Activated gamma-delta T cell treated with Interleukin-2 at 50 U/mL for 16 hours (primary cell): ENCODE results near the gene GPC5.
"Not testable (repeated sequence)": the region's sequence is repeated elsewhere in the genome, so short reads cannot be mapped to it uniquely, and the experiment has no call there.

ENCODE experiments used
- DNase-seq: peaks from one replicate; pipeline ENCODE4 v3.0.0-alpha.2; 2020

Gene GPC5

GRCh38 chr13:91369441-91369831 is 29.0 kb upstream of the GPC5 start:
- no peak for DNase-seq

GRCh38 chr13:91370501-91370900 is 27.9 kb upstream of the GPC5 start:
- DNase-seq: no peak

GRCh38 chr13:91372911-91373310 is 25.5 kb upstream of the GPC5 start:
- DNase-seq: no peak

GRCh38 chr13:91375116-91375729 is 23.2 kb upstream of the GPC5 start:
- no peak for DNase-seq

- DNase-seq: no peak
Observed at GRCh38 chr13:91381371-91381770, 17.1 kb upstream of the GPC5 start.

GRCh38 chr13:91383836-91384235 is 14.6 kb upstream of the GPC5 start:
- DNase-seq: no peak

- no peak for DNase-seq
Observed at GRCh38 chr13:91384896-91385295, 13.5 kb upstream of the GPC5 start.

GRCh38 chr13:91389186-91389585 is 9.2 kb upstream of the GPC5 start:
- no peak for DNase-seq

- no peak for DNase-seq
Observed at GRCh38 chr13:91397595-91397994, 826 bp upstream of the GPC5 start.

- DNase-seq: peak; percentile 4
Observed at GRCh38 chr13:91399189-91400062, 1.0 kb downstream of the GPC5 start.

- no peak for DNase-seq
Observed at GRCh38 chr13:91400063-91400399, 1.6 kb downstream of the GPC5 start.

GRCh38 chr13:91400671-91401070 is 2.2 kb downstream of the GPC5 start:
- DNase-seq: no peak

GRCh38 chr13:91401920-91402319 is 3.5 kb downstream of the GPC5 start:
- DNase-seq: no peak

- DNase-seq: no peak
Observed at GRCh38 chr13:91405240-91405639, 6.8 kb downstream of the GPC5 start.

- DNase-seq: no peak
Observed at GRCh38 chr13:91406619-91407018, 8.2 kb downstream of the GPC5 start.

GRCh38 chr13:91408971-91409370 is 10.6 kb downstream of the GPC5 start:
- DNase-seq: no peak

- DNase-seq: not testable (repeated sequence)
Observed at GRCh38 chr13:91416579-91416978, 18.2 kb downstream of the GPC5 start.

GRCh38 chr13:91417660-91418325 is 19.4 kb downstream of the GPC5 start:
- no peak for DNase-seq

GRCh38 chr13:91426913-91427312 is 28.5 kb downstream of the GPC5 start:
- no peak for DNase-seq

GRCh38 chr13:91438674-91439073 is 40.3 kb downstream of the GPC5 start:
- DNase-seq: not testable (repeated sequence)

- no peak for DNase-seq
Observed at GRCh38 chr13:91450913-91451312, 52.5 kb downstream of the GPC5 start.

GRCh38 chr13:91454666-91455065 is 56.2 kb downstream of the GPC5 start:
- no peak for DNase-seq

GRCh38 chr13:91456837-91457236 is 58.4 kb downstream of the GPC5 start:
- no peak for DNase-seq

GRCh38 chr13:91459485-91459884 is 61.1 kb downstream of the GPC5 start:
- DNase-seq: no peak
